ENCODE measurements around the gene DOCK7.
"Not testable (repeated sequence)": the region's sequence is repeated elsewhere in the genome, so short reads cannot be mapped to it uniquely, and the experiment has no call there.

DOCK7 gene

GRCh38 chr1:62544570-62544969 lies 143.6 kb downstream of the DOCK7 start:
- no peak for DNase-seq (ENCODE audit: extremely low read depth in 1 of 2, low read depth in 1 of 2)

GRCh38 chr1:62541048-62541447 lies 147.1 kb downstream of the DOCK7 start:
- DNase-seq (ENCODE audit: extremely low read depth in 1 of 2, low read depth in 1 of 2): no peak

GRCh38 chr1:62539028-62539447 lies 149.1 kb downstream of the DOCK7 start:
- no peak for DNase-seq (ENCODE audit: extremely low read depth in 1 of 2, low read depth in 1 of 2)

- DNase-seq (ENCODE audit: extremely low read depth in 1 of 2, low read depth in 1 of 2): no peak
Observed at GRCh38 chr1:62536865-62537264, 151.3 kb downstream of the DOCK7 start.

- DNase-seq (ENCODE audit: extremely low read depth in 1 of 2, low read depth in 1 of 2): no peak
Observed at GRCh38 chr1:62530516-62531154, 157.6 kb downstream of the DOCK7 start.

GRCh38 chr1:62529227-62529626 lies 159.0 kb downstream of the DOCK7 start:
- DNase-seq (ENCODE audit: extremely low read depth in 1 of 2, low read depth in 1 of 2): no peak

GRCh38 chr1:62528015-62528414 lies 160.2 kb downstream of the DOCK7 start:
- no peak for DNase-seq (ENCODE audit: extremely low read depth in 1 of 2, low read depth in 1 of 2)

GRCh38 chr1:62527346-62527745 lies 160.8 kb downstream of the DOCK7 start:
- DNase-seq (ENCODE audit: extremely low read depth in 1 of 2, low read depth in 1 of 2): not testable (repeated sequence)

GRCh38 chr1:62523860-62524259 lies 164.3 kb downstream of the DOCK7 start:
- DNase-seq (ENCODE audit: extremely low read depth in 1 of 2, low read depth in 1 of 2): no peak

- DNase-seq (ENCODE audit: extremely low read depth in 1 of 2, low read depth in 1 of 2): no peak
Observed at GRCh38 chr1:62516600-62516999, 171.6 kb downstream of the DOCK7 start.

GRCh38 chr1:62514746-62515423 lies 173.3 kb downstream of the DOCK7 start:
- no peak for DNase-seq (ENCODE audit: extremely low read depth in 1 of 2, low read depth in 1 of 2)

- no peak for DNase-seq (ENCODE audit: extremely low read depth in 1 of 2, low read depth in 1 of 2)
Observed at GRCh38 chr1:62513013-62513412, 175.2 kb downstream of the DOCK7 start.

- DNase-seq (ENCODE audit: extremely low read depth in 1 of 2, low read depth in 1 of 2): no peak
Observed at GRCh38 chr1:62509028-62509427, 179.2 kb downstream of the DOCK7 start.

- DNase-seq (ENCODE audit: extremely low read depth in 1 of 2, low read depth in 1 of 2): no peak
Observed at GRCh38 chr1:62508187-62508758, 179.9 kb downstream of the DOCK7 start.

GRCh38 chr1:62500210-62500609 lies 188.0 kb downstream of the DOCK7 start:
- DNase-seq (ENCODE audit: extremely low read depth in 1 of 2, low read depth in 1 of 2): no peak

GRCh38 chr1:62494137-62494536 lies 194.0 kb downstream of the DOCK7 start:
- DNase-seq (ENCODE audit: extremely low read depth in 1 of 2, low read depth in 1 of 2): no peak

- DNase-seq (ENCODE audit: extremely low read depth in 1 of 2, low read depth in 1 of 2): no peak
Observed at GRCh38 chr1:62493656-62494055, 194.5 kb downstream of the DOCK7 start.

- DNase-seq (ENCODE audit: extremely low read depth in 1 of 2, low read depth in 1 of 2): no peak
Observed at GRCh38 chr1:62492521-62492920, 195.7 kb downstream of the DOCK7 start.

GRCh38 chr1:62487956-62488355 lies 200.2 kb downstream of the DOCK7 start:
- DNase-seq (ENCODE audit: extremely low read depth in 1 of 2, low read depth in 1 of 2): no peak

GRCh38 chr1:62484824-62485468 lies 203.2 kb downstream of the DOCK7 start:
- DNase-seq (ENCODE audit: extremely low read depth in 1 of 2, low read depth in 1 of 2): no peak

- no peak for DNase-seq (ENCODE audit: extremely low read depth in 1 of 2, low read depth in 1 of 2)
Observed at GRCh38 chr1:62481681-62482080, 206.5 kb downstream of the DOCK7 start.

All from activated CD8-positive, alpha-beta memory T cell treated with anti-CD3 and anti-CD28 coated beads for 1 hour (primary cell).